Aorta (tissue), 5 donors: ENCODE results near the gene LMO3. TPM values are rescaled to one million over a fixed set of nuclear protein-coding genes. Genes with fewer than 3 reads are reported as not detected.

Experiments
- ATAC-seq: fragments of 200-7000 bp; cut with Tn5 transposase; one replicate; pipeline ENCODE4 v1.9.1; 2022; ENCODE audit warnings: moderate library complexity; ENCODE audit not compliant: low FRiP score
- DNase-seq, 2 donors: peaks; one replicate each; pipeline ENCODE4 v3.0.0-alpha.2; 2020
- H3K27ac ChIP-seq, 2 donors: one replicate each; pipeline ENCODE4 v1.5.1; 2013; ENCODE audit warnings: low read length in 2 of 2, mild to moderate bottlenecking in 2 of 2, moderate library complexity in 2 of 2, control low read depth in 1 of 2, inconsistent platforms in 1 of 2, low read depth in 1 of 2
- H3K27me3 ChIP-seq, 2 donors: one replicate each; pipeline ENCODE4 v1.6.1; 2013; ENCODE audit warnings: control low read depth in 1 of 2, low read length in 1 of 2, mild to moderate bottlenecking in 1 of 2, moderate library complexity in 1 of 2; ENCODE audit not compliant: insufficient read depth in 2 of 2, control insufficient read depth in 1 of 2
- H3K36me3 ChIP-seq, 2 donors: one replicate each; pipeline ENCODE4 v1.6.1; 2013; ENCODE audit warnings: control low read depth in 1 of 2, low read length in 1 of 2, mild to moderate bottlenecking in 1 of 2; ENCODE audit not compliant: insufficient read depth in 2 of 2, control insufficient read depth in 1 of 2
- H3K4me1 ChIP-seq, 2 donors: one replicate each; pipeline ENCODE4 v1.6.1; 2013; ENCODE audit warnings: low read length in 2 of 2, control low read depth in 1 of 2, mild to moderate bottlenecking in 1 of 2, moderate library complexity in 1 of 2; ENCODE audit not compliant: insufficient read depth in 2 of 2, control insufficient read depth in 1 of 2
- H3K4me3 ChIP-seq, 2 donors: one replicate each; pipeline ENCODE4 v1.5.1; 2013; ENCODE audit warnings: low read length in 2 of 2, control low read depth in 1 of 2, mild to moderate bottlenecking in 1 of 2
- H3K9me3 ChIP-seq: one replicate; pipeline ENCODE4 v1.6.1; 2013; ENCODE audit warnings: mild to moderate bottlenecking, low read length; ENCODE audit not compliant: control insufficient read depth
- WGBS, 2 donors: extraction: QIAGEN DNeasy Blood & Tissue Kit; methylation state at CpG; one replicate each; pipeline ENCODE4 v1.1.7; 2013; 5-methylcytosine and 5-hydroxymethylcytosine counted together
- intact Hi-C, 2 donors: fragments of 100-400 bp; cut with DNase I; formaldehyde crosslinking; loops; one replicate each; pipeline versions ENCODE4 v1.14.2 to v1.15.0; 2022
- polyA plus RNA-seq, 2 donors: library from polyadenylated mRNA; stranded (reverse); fragments of 200-250 nt; gene quantifications; one replicate each; pipeline ENCODE4 v1.2.3, GENCODE V29; 2013
- total RNA-seq, 2 donors: library from RNA; stranded (reverse); fragmentation: NEBNext Ultra II Directional; extraction: Animal tissue kit (Norgen Biotek cat#: 25700); gene quantifications; one replicate each; pipeline ENCODE4 v1.2.1, GENCODE V29; 2021
- donor health status: healthy with polysubstance abuse.
- donor health status: Bipolar disorder and iron deficiency.
- donor health status: DM: no; HTN: no; CAD: no.
- donor health status: DM: no; HTN: no; CAD: no.
- donor health status: DM: yes; HTN: yes; CAD: no.

LMO3 gene
- total and polyA plus RNA-seq, 4 donors: 8.1 to 28.2 (median 18.9) TPM

DNA sequence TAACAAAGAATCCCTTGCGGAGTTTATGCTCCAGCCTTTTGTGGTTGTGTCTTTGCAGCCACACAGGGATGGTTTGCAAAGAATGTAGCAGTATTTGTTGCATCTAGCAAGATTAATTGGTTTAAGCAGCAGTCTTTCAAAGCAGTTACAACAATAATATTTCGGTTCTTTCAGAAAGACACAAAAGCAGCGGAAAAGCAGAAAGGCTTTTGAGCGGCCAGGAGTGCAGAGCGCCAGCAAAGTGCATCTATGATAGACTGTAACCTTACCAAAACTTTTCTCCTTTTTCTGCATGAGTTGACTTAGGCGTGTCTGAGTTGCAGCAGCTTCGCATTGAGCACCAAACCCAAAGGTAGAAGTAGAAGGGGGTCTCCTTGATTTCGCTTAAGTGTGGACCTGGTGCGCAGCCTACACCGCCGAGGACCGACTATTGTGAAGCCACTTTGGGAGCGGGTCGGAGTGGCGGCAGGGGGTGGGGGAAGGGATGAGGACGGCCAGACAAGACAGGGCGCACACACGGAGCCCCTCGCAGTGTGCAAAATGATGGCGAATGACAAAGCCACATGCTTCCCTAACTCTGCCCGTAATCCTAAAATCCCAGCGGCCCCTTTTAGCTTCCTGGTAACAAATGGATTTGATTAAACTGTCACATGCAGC is 1.2 kb downstream of the LMO3 start:
- 36 to 38% methylated on average over 22 of the region's 22 CpGs for WGBS, 2 donors
- Histone ChIP-seq H3K9me3 (no peaks in the 10 kb centered on the region), H3K4me3 (peak overlapping the region; percentile 80 to 90), H3K36me3 (no peaks in the 10 kb centered on the region), H3K27ac (peak overlapping the region in 1 of 2 donors; percentile 14), H3K27me3 (no peaks in the 10 kb centered on the region), H3K4me1 (no peaks in the 10 kb centered on the region)
- DNase-seq: peak in 1 of 2 donors; percentile 68
- intact Hi-C loops: no loop called here
- peak; percentile 27 for ATAC-seq

DNA sequence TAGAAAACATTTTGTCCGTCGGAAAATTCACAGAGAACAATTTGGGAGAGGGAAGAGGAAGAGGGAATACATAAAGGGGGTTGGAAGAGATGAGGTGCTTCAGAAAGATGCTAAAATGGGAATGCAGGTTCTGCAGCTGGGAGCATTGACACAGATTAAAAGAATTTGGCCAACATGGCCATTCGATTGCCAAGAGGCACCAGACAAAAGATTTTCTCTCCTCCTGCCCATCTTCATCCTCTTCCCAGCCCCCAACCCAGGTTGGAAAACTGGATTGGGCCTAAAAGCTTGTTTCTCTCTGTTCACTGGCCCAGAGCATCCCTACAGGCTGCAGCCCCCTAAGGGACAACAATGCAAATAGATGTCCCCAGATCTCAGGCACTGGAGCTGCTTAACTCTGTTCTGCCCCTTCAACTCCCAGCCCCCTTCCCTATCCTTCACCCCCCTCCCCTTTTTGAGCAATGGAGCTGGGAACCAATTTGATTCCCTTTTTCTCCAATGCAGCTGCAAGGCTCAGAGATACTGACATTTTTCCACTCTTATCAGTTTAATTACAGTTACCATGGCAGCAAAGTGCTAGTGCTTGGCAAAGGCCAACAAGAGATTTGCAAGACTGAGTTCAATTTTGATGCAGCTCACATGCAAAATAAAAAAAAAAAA is 1.9 kb downstream of the LMO3 start:
- Histone ChIP-seq H3K36me3 (no peaks in the 10 kb centered on the region), H3K27ac (no peak overlapping the region), H3K4me1 (no peaks in the 10 kb centered on the region), H3K9me3 (no peaks in the 10 kb centered on the region), H3K4me3 (no peak overlapping the region), H3K27me3 (no peaks in the 10 kb centered on the region)
- peak; percentile 1 for ATAC-seq
- intact Hi-C loops: no loop called here
- 77 to 84% methylated on average over 3 of the region's 3 CpGs for WGBS, 2 donors
- DNase-seq: no peak

DNA sequence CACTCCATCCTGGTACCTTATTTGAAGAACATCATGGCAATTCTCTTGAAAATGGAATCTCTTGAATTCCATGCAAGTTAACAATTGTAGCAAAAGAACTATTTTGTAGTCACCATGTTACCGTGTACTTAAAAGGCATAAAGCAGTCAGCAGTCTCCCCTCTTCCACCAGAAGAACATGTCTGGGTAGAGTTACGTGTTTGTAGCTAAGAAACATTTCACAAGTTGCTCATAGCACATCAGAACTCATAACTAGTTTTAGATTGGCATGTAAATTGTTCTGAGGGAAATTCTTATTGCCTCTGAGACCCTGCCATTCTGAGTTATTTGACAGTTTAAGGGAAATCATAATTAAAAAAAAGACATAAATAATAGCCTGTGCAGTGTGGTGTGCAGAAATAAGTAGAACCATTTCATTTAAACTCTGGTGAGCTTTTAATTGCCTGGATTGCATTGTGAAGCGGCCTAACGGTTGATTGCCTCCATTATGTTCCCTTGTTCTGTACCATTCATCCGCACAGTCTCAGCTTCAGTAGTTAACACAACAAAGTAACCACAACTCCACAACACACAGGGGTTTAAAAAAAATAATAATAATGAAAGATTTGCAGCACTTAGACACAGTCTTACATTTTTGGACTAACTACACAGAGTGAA is 2.6 kb downstream of the LMO3 start:
- Histone ChIP-seq H3K27ac (no peak overlapping the region), H3K36me3 (no peaks in the 10 kb centered on the region), H3K9me3 (no peaks in the 10 kb centered on the region), H3K27me3 (no peaks in the 10 kb centered on the region), H3K4me3 (no peak overlapping the region), H3K4me1 (no peaks in the 10 kb centered on the region)
- ATAC-seq (no peak), DNase-seq (no peak)
- intact Hi-C loops: no loop called here
- 91 to 93% methylated on average over 5 of the region's 5 CpGs for WGBS, 2 donors

GRCh38 chr12:16602412-16602811 is 3.5 kb downstream of the LMO3 start:
- Histone ChIP-seq H3K36me3 (no peaks in the 10 kb centered on the region), H3K9me3 (no peaks in the 10 kb centered on the region), H3K27ac (peak overlapping the region in 1 of 2 donors; percentile 8), H3K4me3 (no peak overlapping the region), H3K4me1 (no peaks in the 10 kb centered on the region), H3K27me3 (no peaks in the 10 kb centered on the region)
- intact Hi-C loops: no loop called here
- 66 to 69% methylated on average over 2 of the region's 2 CpGs for WGBS, 2 donors
- no peak for DNase-seq
- no peak for ATAC-seq

- intact Hi-C loops: no loop called here
- ATAC-seq (no peak), DNase-seq (no peak)
- Histone ChIP-seq H3K9me3 (no peaks in the 10 kb centered on the region), H3K4me1 (no peaks in the 10 kb centered on the region), H3K36me3 (no peaks in the 10 kb centered on the region), H3K27me3 (no peaks in the 10 kb centered on the region), H3K4me3 (no peak overlapping the region), H3K27ac (no peak overlapping the region)
- WGBS, 2 donors: 90 to 93% methylated on average over 5 of the region's 5 CpGs
These were observed 5.4 kb downstream of the LMO3 start for GRCh38 chr12:16600525-16600924.

DNA sequence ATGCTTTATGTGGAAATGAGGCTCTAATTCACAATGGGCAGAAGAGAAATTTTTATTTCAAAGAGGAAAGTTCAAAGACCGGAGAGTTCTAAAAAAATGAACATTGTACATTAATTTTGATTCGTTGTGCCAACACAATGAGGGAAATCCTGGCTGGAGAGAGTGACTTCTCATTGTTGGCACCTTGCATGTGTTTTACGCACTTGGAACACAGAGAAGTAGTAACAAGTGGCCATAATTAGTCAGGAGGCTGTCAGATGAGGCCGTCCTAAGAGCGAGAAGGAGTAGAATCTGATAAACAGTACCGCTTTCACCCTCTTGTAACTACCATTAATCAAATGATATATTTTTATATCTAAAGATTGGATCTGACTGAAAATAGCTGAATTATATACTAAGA is 6.9 kb downstream of the LMO3 start:
- 76 to 83% methylated on average over 6 of the region's 6 CpGs for WGBS, 2 donors
- no peak overlapping the region for H3K27ac ChIP-seq
- H3K36me3 ChIP-seq: no peaks in the 10 kb centered on the region
- intact Hi-C loops: no loop called here
- H3K4me3 ChIP-seq: no peak overlapping the region
- no peaks in the 10 kb centered on the region for H3K4me1 ChIP-seq
- no peak for ATAC-seq
- no peaks in the 10 kb centered on the region for H3K27me3 ChIP-seq
- DNase-seq: no peak
- no peaks in the 10 kb centered on the region for H3K9me3 ChIP-seq

DNA sequence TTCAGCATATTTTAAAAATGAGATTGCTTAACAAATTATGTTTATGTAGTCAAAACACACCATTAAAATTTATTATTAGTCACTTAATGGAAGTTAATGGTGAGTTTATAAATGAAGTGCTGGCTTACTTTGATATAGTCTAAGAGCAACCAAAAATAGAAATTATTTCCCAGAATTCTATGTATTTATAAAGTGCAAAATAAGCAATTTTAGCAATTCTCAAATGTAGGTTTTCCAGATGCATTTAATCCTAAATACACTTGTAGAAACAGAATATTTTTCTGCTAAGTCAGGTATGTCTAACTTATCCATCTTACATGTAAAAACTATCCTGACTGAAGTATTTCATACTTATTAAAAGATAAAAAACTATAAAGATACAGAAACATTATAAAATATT is 11.2 kb downstream of the LMO3 start:
- DNase-seq: no peak
- intact Hi-C loops: no loop called here
- ATAC-seq: no peak
- Histone ChIP-seq H3K36me3 (no peaks in the 10 kb centered on the region), H3K27ac (no peak overlapping the region), H3K4me3 (no peak overlapping the region), H3K9me3 (no peaks in the 10 kb centered on the region), H3K27me3 (no peaks in the 10 kb centered on the region), H3K4me1 (no peaks in the 10 kb centered on the region)

DNA sequence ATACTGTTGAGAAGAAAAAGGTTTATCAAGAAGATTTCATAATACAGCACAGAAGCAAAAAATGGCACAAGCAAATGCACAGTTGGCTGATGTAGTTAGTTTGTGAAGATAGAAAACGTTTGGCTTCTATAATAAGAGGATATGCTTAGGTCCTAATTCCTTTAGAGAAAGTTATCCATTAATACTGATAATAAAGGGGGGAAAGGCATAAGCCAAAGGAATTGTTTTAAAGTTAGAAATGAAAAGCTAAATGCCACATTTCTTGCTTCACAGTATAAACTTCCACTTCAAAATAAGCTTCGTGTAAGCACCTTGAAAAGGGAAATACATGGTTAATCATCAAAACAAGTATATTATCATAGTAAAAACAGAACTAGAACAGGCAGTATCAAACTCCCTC is 12.4 kb downstream of the LMO3 start:
- 11% methylated on average over 2 of the region's 2 CpGs for WGBS, 2 donors
- H3K27ac ChIP-seq: no peak overlapping the region

DNA sequence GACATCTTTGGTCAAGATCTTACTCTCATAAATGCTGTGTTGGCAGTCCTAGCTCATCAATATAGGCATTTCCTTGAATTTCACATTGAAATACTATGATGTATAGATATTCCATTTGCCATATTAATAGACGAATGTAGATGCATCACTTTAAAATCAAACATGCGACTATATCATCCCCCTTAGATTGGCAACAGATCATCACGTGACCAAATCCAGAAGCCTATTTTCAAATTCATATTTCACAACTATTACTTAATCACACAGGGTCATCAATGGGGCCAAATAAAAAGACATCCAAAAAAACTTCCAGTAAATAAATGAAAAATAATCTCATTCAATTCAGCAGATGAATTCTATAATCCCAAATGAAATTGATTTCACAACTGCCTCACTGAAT is 15.3 kb downstream of the LMO3 start:
- ATAC-seq (no peak), DNase-seq (no peak)
- intact Hi-C loops: no loop called here
- peaks cover 0 to 3% of the 10 kb centered on the region in 2 donors for H3K4me1 ChIP-seq
- H3K4me3 ChIP-seq: no peak overlapping the region
- H3K36me3 ChIP-seq: no peaks in the 10 kb centered on the region
- no peaks in the 10 kb centered on the region for H3K9me3 ChIP-seq
- H3K27ac ChIP-seq: no peak overlapping the region
- no peaks in the 10 kb centered on the region for H3K27me3 ChIP-seq
- 92 to 96% methylated on average over 3 of the region's 3 CpGs for WGBS, 2 donors

More for the DNA sequence above, 12.4 kb downstream of the LMO3 start:
- Histone ChIP-seq H3K4me1 (no peaks in the 10 kb centered on the region), H3K4me3 (no peak overlapping the region), H3K27me3 (no peaks in the 10 kb centered on the region), H3K9me3 (no peaks in the 10 kb centered on the region), H3K36me3 (no peaks in the 10 kb centered on the region)
- DNase-seq (no peak), ATAC-seq (no peak)
- intact Hi-C loops: no loop called here
